GM23338 (cell line): ENCODE results near the gene EXOC7. TPM values are rescaled to one million over a fixed set of nuclear protein-coding genes. Genes with fewer than 3 reads are reported as not detected.

Experiments
- ATAC-seq: fragments of 200-7000 bp; cut with Tn5 transposase; 3 replicates; pipeline ENCODE4 v1.9.1; 2020
- DNase-seq: peaks from one replicate; pipeline ENCODE4 v3.0.0-alpha.2; 2015; ENCODE audit warnings: low spot score
- H2AFZ ChIP-seq: fragments of 200-600 bp; sonication (generic); 2 replicates; pipeline ENCODE4 v1.8.0; 2016; ENCODE audit warnings: antibody characterized with exemption, mild to moderate bottlenecking, moderate library complexity
- H3F3A ChIP-seq: fragments of 200-600 bp; sonication (generic); replicated peaks from 2 replicates; pipeline ENCODE4 v1.8.0; 2017; ENCODE audit warnings: antibody characterized with exemption, mixed run types, low read depth
- H3K27ac ChIP-seq: fragments of 200-600 bp; sonication (generic); 2 replicates; pipeline ENCODE4 v1.6.1; 2016; ENCODE audit warnings: low read depth
- H3K27me3 ChIP-seq: fragments of 200-600 bp; sonication (generic); 2 replicates; pipeline ENCODE4 v1.8.0; 2016; ENCODE audit warnings: mild to moderate bottlenecking, mixed run types, moderate library complexity; ENCODE audit not compliant: insufficient read depth
- H3K36me3 ChIP-seq: fragments of 200-600 bp; sonication (generic); 2 replicates; pipeline ENCODE4 v1.8.0; 2016; ENCODE audit warnings: mild to moderate bottlenecking; ENCODE audit not compliant: insufficient read depth
- H3K4me1 ChIP-seq: fragments of 200-600 bp; sonication (generic); 2 replicates; pipeline ENCODE4 v1.8.0; 2016; ENCODE audit warnings: mild to moderate bottlenecking, moderate library complexity; ENCODE audit not compliant: insufficient read depth
- H3K4me2 ChIP-seq: fragments of 200-600 bp; sonication (generic); 2 replicates; pipeline ENCODE4 v1.7.1; 2017; ENCODE audit warnings: mixed run types
- H3K4me3 ChIP-seq: fragments of 200-600 bp; sonication (generic); 2 replicates; pipeline ENCODE4 v1.6.1; 2016; ENCODE audit warnings: mixed run types
- H3K79me2 ChIP-seq: fragments of 200-600 bp; sonication (generic); replicated peaks from 2 replicates; pipeline ENCODE4 v1.8.0; 2017; ENCODE audit warnings: mild to moderate bottlenecking; ENCODE audit not compliant: insufficient read depth
- H3K9me2 ChIP-seq: fragments of 200-600 bp; sonication (generic); 2 replicates; pipeline ENCODE4 v1.8.0; 2017; ENCODE audit not compliant: insufficient read depth
- H4K20me1 ChIP-seq: fragments of 200-600 bp; sonication (generic); replicated peaks from 2 replicates; pipeline ENCODE4 v1.8.0; 2017; ENCODE audit warnings: mild to moderate bottlenecking; ENCODE audit not compliant: insufficient read depth
- H3K27ac Mint-ChIP-seq: 2 replicates; pipeline ENCODE4 v1.8.0; 2020; ENCODE audit warnings: inconsistent platforms, mild to moderate bottlenecking, moderate library complexity, mixed read lengths
- H3K27me3 Mint-ChIP-seq: 3 replicates; pipeline ENCODE4 v1.8.0; 2022; ENCODE audit warnings: low read depth, mild to moderate bottlenecking, moderate library complexity, mixed read lengths, inconsistent platforms; ENCODE audit not compliant: insufficient read depth, poor library complexity
- H3K36me3 Mint-ChIP-seq: 3 replicates; pipeline ENCODE4 v1.8.0; 2021; ENCODE audit warnings: low read depth, mild to moderate bottlenecking, inconsistent platforms, moderate library complexity, mixed read lengths
- H3K4me1 Mint-ChIP-seq: 3 replicates; pipeline ENCODE4 v1.8.0; 2020; ENCODE audit warnings: mild to moderate bottlenecking, inconsistent platforms, mixed read lengths
- H3K4me3 Mint-ChIP-seq: 3 replicates; pipeline ENCODE4 v1.8.0; 2021; ENCODE audit warnings: moderate library complexity, mild to moderate bottlenecking, inconsistent platforms, mixed read lengths
- H3K9me3 Mint-ChIP-seq: 3 replicates; pipeline ENCODE4 v1.8.0; 2020; ENCODE audit warnings: moderate library complexity, mild to moderate bottlenecking, inconsistent platforms, mixed read lengths
- CREB1 ChIP-seq: fragments of 250-450 bp; sonication (Bioruptor Pico); IDR thresholded peaks from 2 replicates; pipeline ENCODE4 v1.5.0; 2020; ENCODE audit warnings: low read depth, mild to moderate bottlenecking, moderate library complexity
- CTCF ChIP-seq, 2 experiments: fragments of 200-600 bp in 1 of 2; sonication (generic) in 1 of 2; conservative IDR thresholded peaks; 2 replicates each; pipeline versions ENCODE4 v1.5.1 to v1.6.1; 2016 to 2017; ENCODE audit warnings: antibody characterized with exemption in 2 of 2, low read depth in 2 of 2, mild to moderate bottlenecking in 2 of 2, moderate library complexity in 1 of 2
- ETS1 ChIP-seq: IDR thresholded peaks from 2 replicates; pipeline ENCODE4 v1.6.1; 2016; ENCODE audit warnings: antibody characterized with exemption
- EZH2 ChIP-seq: fragments of 200-600 bp; sonication (generic); IDR thresholded peaks from one replicate; pipeline ENCODE4 v1.8.0; 2017; ENCODE audit warnings: antibody characterized with exemption, mild to moderate bottlenecking, low read depth; ENCODE audit not compliant: unreplicated experiment
- EZH2phosphoT487 ChIP-seq: fragments of 200-600 bp; sonication (generic); IDR thresholded peaks from one replicate; pipeline ENCODE4 v1.8.1; 2018; ENCODE audit warnings: antibody characterized with exemption; ENCODE audit not compliant: unreplicated experiment
- JUNB ChIP-seq: IDR thresholded peaks from one replicate; pipeline ENCODE4 v1.6.1; 2016; ENCODE audit warnings: antibody characterized with exemption; ENCODE audit not compliant: unreplicated experiment
- NANOG ChIP-seq: IDR thresholded peaks from 2 replicates; pipeline ENCODE4 v1.6.1; 2016; ENCODE audit warnings: antibody characterized with exemption, borderline replicate concordance
- POLR2AphosphoS5 ChIP-seq: IDR thresholded peaks from 2 replicates; pipeline ENCODE4 v1.6.1; 2016; ENCODE audit warnings: antibody characterized with exemption, low read depth
- REST ChIP-seq: IDR thresholded peaks from one replicate; pipeline ENCODE4 v1.6.1; 2018; ENCODE audit warnings: antibody characterized with exemption; ENCODE audit not compliant: unreplicated experiment
- STAT1 ChIP-seq: IDR thresholded peaks from one replicate; pipeline ENCODE4 v1.6.1; 2016; ENCODE audit warnings: antibody characterized with exemption; ENCODE audit not compliant: unreplicated experiment
- ZNF114 ChIP-seq: fragments of 250-450 bp; sonication (Bioruptor Pico); IDR thresholded peaks from 2 replicates; pipeline ENCODE4 v1.5.0; 2020; ENCODE audit warnings: mild to moderate bottlenecking, moderate library complexity
- ZNF331 ChIP-seq: fragments of 250-450 bp; sonication (Bioruptor Pico); IDR thresholded peaks from 2 replicates; pipeline ENCODE4 v1.5.0; 2020; ENCODE audit warnings: low read depth, mild to moderate bottlenecking, moderate library complexity
- ZNF462 ChIP-seq: fragments of 250-450 bp; sonication (Bioruptor Pico); IDR thresholded peaks from 2 replicates; pipeline ENCODE4 v1.5.0; 2020; ENCODE audit warnings: mild to moderate bottlenecking, moderate library complexity
- polyA plus RNA-seq: library from polyadenylated mRNA; unstranded; fragments of >200 nt; fragmentation: Nextera tagmentation; extraction: Ambion mirVana; gene quantifications from 2 replicates; pipeline ENCODE4 v1.2.1, GENCODE V29; 2016
- total RNA-seq: library from RNA; depleted of rRNA; stranded (reverse); fragments of >200 nt; shearing (Covaris generic); gene quantifications from 2 replicates; pipeline ENCODE4 v1.2.3, GENCODE V29; 2014

EXOC7 gene
- total and polyA plus RNA-seq, 2 experiments from 2014 or later: 75.4 to 77.4 TPM

GRCh38 chr17:76095943-76096342, 7.6 kb downstream of the EXOC7 start:
- Histone ChIP-seq H3K4me1 (no peaks in the 10 kb centered on the region), H3K36me3 (peaks cover 20% of the 10 kb centered on the region), H3K4me2 (no peak overlapping the region), H3K9me2 (no peaks in the 10 kb centered on the region), H3K27me3 (no peaks in the 10 kb centered on the region), H3K79me2 (no peaks in the 10 kb centered on the region), H4K20me1 (no peaks in the 10 kb centered on the region; the same call in 1 of the 2 replicates), H3F3A (no peaks in the 10 kb centered on the region), H3K27ac (no peak overlapping the region), H3K4me3 (no peak overlapping the region), H2AFZ (no peak overlapping the region)
- TF ChIP-seq ZNF462: no peak
- no peak for TF ChIP-seq EZH2
- no peak for TF ChIP-seq ZNF331 (CRISPR knock-in tag)
- no peak for TF ChIP-seq CREB1 (CRISPR knock-in tag)
- no peak for TF ChIP-seq EZH2phosphoT487
- TF ChIP-seq NANOG: no peak
- no peak for TF ChIP-seq STAT1
- no peak for TF ChIP-seq ETS1
- no peak for TF ChIP-seq ZNF114
- no peak for TF ChIP-seq REST
- no peak for TF ChIP-seq CTCF (conservative IDR thresholded peaks at IDR 0.05; ENCODE audit: low read depth in 2 of 2)
- TF ChIP-seq POLR2AphosphoS5: no peak
- TF ChIP-seq JUNB: no peak
- Mint-ChIP-seq H3K27me3 (no peaks in the 10 kb centered on the region), H3K36me3 (peaks cover 75% of the 10 kb centered on the region), H3K9me3 (no peaks in the 10 kb centered on the region), H3K4me3 (no peak overlapping the region), H3K4me1 (no peaks in the 10 kb centered on the region), H3K27ac (no peak overlapping the region)
- ATAC-seq: no peak
- DNase-seq: no peak
